ENCODE data around the gene LRRC10B.

Gene LRRC10B

GRCh38 chr11:61510166-61510919, 1.8 kb downstream of the LRRC10B start:
- DNase-seq: no peak

- DNase-seq: no peak
Measured at GRCh38 chr11:61510974-61511373, 2.4 kb downstream of the LRRC10B start.

- no peak for DNase-seq
Measured at GRCh38 chr11:61511383-61511782, 2.8 kb downstream of the LRRC10B start.

GRCh38 chr11:61512435-61512834, 3.9 kb downstream of the LRRC10B start:
- DNase-seq: no peak

- no peak for DNase-seq
Measured at GRCh38 chr11:61513143-61513765, 4.7 kb downstream of the LRRC10B start.

GRCh38 chr11:61514050-61514917, 5.7 kb downstream of the LRRC10B start:
- DNase-seq: no peak

- no peak for DNase-seq
Measured at GRCh38 chr11:61515686-61516085, 7.1 kb downstream of the LRRC10B start.

- DNase-seq: no peak
Measured at GRCh38 chr11:61516191-61516590, 7.6 kb downstream of the LRRC10B start.

- no peak for DNase-seq
Measured at GRCh38 chr11:61516675-61517572, 8.4 kb downstream of the LRRC10B start.

GRCh38 chr11:61518032-61518795, 9.7 kb downstream of the LRRC10B start:
- DNase-seq: no peak

GRCh38 chr11:61522881-61523280, 14.3 kb downstream of the LRRC10B start:
- DNase-seq: no peak

- no peak for DNase-seq
Measured at GRCh38 chr11:61524446-61524845, 15.9 kb downstream of the LRRC10B start.

GRCh38 chr11:61524963-61525587, 16.5 kb downstream of the LRRC10B start:
- no peak for DNase-seq

- DNase-seq: no peak
Measured at GRCh38 chr11:61526229-61526628, 17.7 kb downstream of the LRRC10B start.

- no peak for DNase-seq
Measured at GRCh38 chr11:61526956-61527731, 18.6 kb downstream of the LRRC10B start.

GRCh38 chr11:61528114-61528513, 19.6 kb downstream of the LRRC10B start:
- DNase-seq: no peak

- DNase-seq: no peak
Measured at GRCh38 chr11:61529537-61530225, 21.1 kb downstream of the LRRC10B start.

- DNase-seq: no peak
Measured at GRCh38 chr11:61531044-61531443, 22.5 kb downstream of the LRRC10B start.

- peak; percentile 20 for DNase-seq
Measured at GRCh38 chr11:61532134-61533038, 23.8 kb downstream of the LRRC10B start.
